Measurements from ENCODE around the gene UGT1A7.

The UGT1A7 gene

GRCh38 chr2:233658610-233659009 is 23.1 kb upstream of the UGT1A7 start:
- H3K27ac ChIP-seq (ENCODE audit: low read depth, low read length), result no peak overlapping the region
- H3K79me2 ChIP-seq (ENCODE audit: control insufficient read depth, low read length), result no peaks in the 10 kb centered on the region
- H3K4me2 ChIP-seq (ENCODE audit: low read length), result no peak overlapping the region
- no peaks in the 10 kb centered on the region for H3K4me1 ChIP-seq (ENCODE audit: control insufficient read depth, low read length)
- peaks cover 5% of the 10 kb centered on the region; the same call in 1 of the 2 replicates for H3K27me3 ChIP-seq (ENCODE audit: control insufficient read depth, low read length)
- H4K20me1 ChIP-seq (ENCODE audit: control insufficient read depth, insufficient read depth, low read depth, low read length), result no peaks in the 10 kb centered on the region
- no peak overlapping the region for H3K4me3 ChIP-seq (ENCODE audit: low read length)
- H3K36me3 ChIP-seq (ENCODE audit: control insufficient read depth, low read length), result no peaks in the 10 kb centered on the region
- no peaks in the 10 kb centered on the region for H3K9me2 ChIP-seq (replicated peaks; ENCODE audit: control insufficient read depth, low read length)
- no peak for TF ChIP-seq CTCF (IDR thresholded peaks at IDR 0.05; ENCODE audit: low read depth, low read length, poor library complexity, severe bottlenecking)
- no peak for TF ChIP-seq EZH2phosphoT487 (IDR thresholded peaks at IDR 0.05; ENCODE audit: borderline replicate concordance, low read length)
- no peaks in the 10 kb centered on the region for H3K9me3 ChIP-seq (ENCODE audit: control insufficient read depth, insufficient read depth, low read length)
- H3F3A ChIP-seq (ENCODE audit: control insufficient read depth, insufficient read depth), result no peaks in the 10 kb centered on the region

GRCh38 chr2:233663911-233664310 is 17.8 kb upstream of the UGT1A7 start:
- peaks cover 3% of the 10 kb centered on the region; the same call in 1 of the 2 replicates for H3K27me3 ChIP-seq (ENCODE audit: control insufficient read depth, low read length)
- no peak overlapping the region for H3K4me2 ChIP-seq (ENCODE audit: low read length)
- no peaks in the 10 kb centered on the region for H4K20me1 ChIP-seq (ENCODE audit: control insufficient read depth, insufficient read depth, low read depth, low read length)
- H3K27ac ChIP-seq (ENCODE audit: low read depth, low read length), result no peak overlapping the region
- H3K36me3 ChIP-seq (ENCODE audit: control insufficient read depth, low read length), result no peaks in the 10 kb centered on the region
- H3K9me3 ChIP-seq (ENCODE audit: control insufficient read depth, insufficient read depth, low read length), result no peaks in the 10 kb centered on the region
- no peak for TF ChIP-seq CTCF (IDR thresholded peaks at IDR 0.05; ENCODE audit: low read depth, low read length, poor library complexity, severe bottlenecking)
- TF ChIP-seq EZH2phosphoT487 (IDR thresholded peaks at IDR 0.05; ENCODE audit: borderline replicate concordance, low read length), result no peak
- H3K79me2 ChIP-seq (ENCODE audit: control insufficient read depth, low read length), result no peaks in the 10 kb centered on the region
- H3K9me2 ChIP-seq (replicated peaks; ENCODE audit: control insufficient read depth, low read length), result no peaks in the 10 kb centered on the region
- no peaks in the 10 kb centered on the region for H3K4me1 ChIP-seq (ENCODE audit: control insufficient read depth, low read length)
- H3F3A ChIP-seq (ENCODE audit: control insufficient read depth, insufficient read depth), result no peaks in the 10 kb centered on the region
- no peak overlapping the region for H3K4me3 ChIP-seq (ENCODE audit: low read length)

- Histone ChIP-seq H3K79me2 (ENCODE audit: control insufficient read depth, low read length) (no peaks in the 10 kb centered on the region), H3K27me3 (ENCODE audit: control insufficient read depth, low read length) (no peaks in the 10 kb centered on the region), H3K27ac (ENCODE audit: low read depth, low read length) (no peak overlapping the region), H3F3A (ENCODE audit: control insufficient read depth, insufficient read depth) (no peaks in the 10 kb centered on the region), H3K9me2 (replicated peaks; ENCODE audit: control insufficient read depth, low read length) (no peaks in the 10 kb centered on the region), H3K4me2 (ENCODE audit: low read length) (no peak overlapping the region), H3K4me3 (ENCODE audit: low read length) (no peak overlapping the region), H3K9me3 (ENCODE audit: control insufficient read depth, insufficient read depth, low read length) (no peaks in the 10 kb centered on the region), H3K36me3 (ENCODE audit: control insufficient read depth, low read length) (no peaks in the 10 kb centered on the region), H3K4me1 (ENCODE audit: control insufficient read depth, low read length) (no peaks in the 10 kb centered on the region), H4K20me1 (ENCODE audit: control insufficient read depth, insufficient read depth, low read depth, low read length) (no peaks in the 10 kb centered on the region)
- TF ChIP-seq EZH2phosphoT487 (IDR thresholded peaks at IDR 0.05; ENCODE audit: borderline replicate concordance, low read length) (no peak), CTCF (IDR thresholded peaks at IDR 0.05; ENCODE audit: low read depth, low read length, poor library complexity, severe bottlenecking) (no peak)
These were observed 13.0 kb upstream of the UGT1A7 start for GRCh38 chr2:233668605-233669260.

Data from DOHH2 (cell line).